Measurements from ENCODE around the gene DUSP2. TPM values are rescaled to one million over a fixed set of nuclear protein-coding genes. Genes with fewer than 3 reads are reported as not detected.
A peak's percentile ranks its signal among the peaks of the same experiment; 100 is the strongest.

DUSP2 gene
- total and polyA plus RNA-seq, 9 of the 15 experiments (the other 6 are each of a cell fraction or from before 2014, with no cell fraction given) = 0.04 to 0.18 TPM; not detected in 7

DNA sequence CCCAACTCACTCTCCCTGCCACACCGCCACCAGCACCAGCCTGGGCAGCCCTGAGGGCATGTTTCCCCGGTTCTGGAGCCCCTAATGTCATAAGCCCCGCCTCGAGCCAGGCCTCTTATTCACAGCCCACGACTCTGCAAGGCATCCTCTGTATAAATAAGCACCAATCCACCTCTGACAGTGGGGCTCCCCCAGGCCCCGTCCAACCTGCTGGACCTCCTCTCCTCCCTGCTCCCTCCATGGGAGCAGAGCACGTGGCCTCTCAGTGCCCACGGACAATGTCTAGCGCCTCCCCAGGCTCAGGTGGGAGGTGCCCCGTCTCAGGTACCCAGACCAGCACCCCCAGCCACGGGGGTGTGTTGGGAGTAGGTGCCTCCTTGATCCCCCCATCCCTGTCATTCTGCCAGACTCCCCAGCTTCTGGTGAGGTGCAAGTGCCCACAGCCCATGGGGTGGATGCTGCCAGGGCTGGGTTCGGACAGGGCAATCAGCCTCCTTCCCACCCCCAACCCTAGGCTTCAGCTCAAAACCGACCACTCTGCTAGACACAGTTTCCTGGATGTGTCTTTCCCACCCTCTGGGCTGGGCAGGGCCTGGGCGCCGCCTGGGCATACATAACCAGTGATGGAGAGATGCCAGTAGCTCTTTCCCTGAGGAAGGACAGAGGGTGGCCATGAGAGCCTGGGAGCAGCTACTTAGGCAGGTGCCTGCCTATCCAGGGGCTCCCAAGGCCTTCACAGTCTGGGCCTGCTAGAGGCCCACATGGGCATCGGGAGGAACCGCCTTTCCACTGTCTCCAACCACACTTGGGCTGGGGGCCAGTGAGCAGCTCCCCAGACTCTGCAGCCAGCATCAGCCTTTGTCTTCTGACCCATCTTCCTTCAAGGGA, 27.3 kb downstream of the DUSP2 start (continued):
- TF ChIP-seq ZBTB49 (CRISPR knock-in tag; IDR thresholded peaks at IDR 0.05; ENCODE audit: borderline replicate concordance) (no peak), EP300 (IDR thresholded peaks at IDR 0.05; ENCODE audit: low read length) (no peak), USF1 (CRISPR knock-in tag; IDR thresholded peaks at IDR 0.05) (peak; percentile 57), ZNF212 (CRISPR knock-in tag; IDR thresholded peaks at IDR 0.05) (no peak), PHF8 (IDR thresholded peaks at IDR 0.05; ENCODE audit: borderline replicate concordance, low read length) (no peak), COPS2 (conservative IDR thresholded peaks at IDR 0.05) (no peak), DACH1 (IDR thresholded peaks at IDR 0.05; ENCODE audit: partially characterized antibody) (no peak)
- TF ChIP-seq, protein P1, sequence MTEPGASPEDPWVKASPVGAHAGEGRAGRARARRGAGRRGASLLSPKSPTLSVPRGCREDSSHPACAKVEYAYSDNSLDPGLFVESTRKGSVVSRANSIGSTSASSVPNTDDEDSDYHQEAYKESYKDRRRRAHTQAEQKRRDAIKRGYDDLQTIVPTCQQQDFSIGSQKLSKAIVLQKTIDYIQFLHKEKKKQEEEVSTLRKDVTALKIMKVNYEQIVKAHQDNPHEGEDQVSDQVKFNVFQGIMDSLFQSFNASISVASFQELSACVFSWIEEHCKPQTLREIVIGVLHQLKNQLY (CRISPR knock-in tag; conservative IDR thresholded peaks at IDR 0.05) = no peak
- TF ChIP-seq, protein P2, sequence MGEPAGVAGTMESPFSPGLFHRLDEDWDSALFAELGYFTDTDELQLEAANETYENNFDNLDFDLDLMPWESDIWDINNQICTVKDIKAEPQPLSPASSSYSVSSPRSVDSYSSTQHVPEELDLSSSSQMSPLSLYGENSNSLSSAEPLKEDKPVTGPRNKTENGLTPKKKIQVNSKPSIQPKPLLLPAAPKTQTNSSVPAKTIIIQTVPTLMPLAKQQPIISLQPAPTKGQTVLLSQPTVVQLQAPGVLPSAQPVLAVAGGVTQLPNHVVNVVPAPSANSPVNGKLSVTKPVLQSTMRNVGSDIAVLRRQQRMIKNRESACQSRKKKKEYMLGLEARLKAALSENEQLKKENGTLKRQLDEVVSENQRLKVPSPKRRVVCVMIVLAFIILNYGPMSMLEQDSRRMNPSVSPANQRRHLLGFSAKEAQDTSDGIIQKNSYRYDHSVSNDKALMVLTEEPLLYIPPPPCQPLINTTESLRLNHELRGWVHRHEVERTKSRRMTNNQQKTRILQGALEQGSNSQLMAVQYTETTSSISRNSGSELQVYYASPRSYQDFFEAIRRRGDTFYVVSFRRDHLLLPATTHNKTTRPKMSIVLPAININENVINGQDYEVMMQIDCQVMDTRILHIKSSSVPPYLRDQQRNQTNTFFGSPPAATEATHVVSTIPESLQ (CRISPR knock-in tag; IDR thresholded peaks at IDR 0.05) = no peak

All from K562 (cell line).